Calu3 (cell line): ENCODE results near the gene SEC31B. TPM values are rescaled to one million over a fixed set of nuclear protein-coding genes. Genes with fewer than 3 reads are reported as not detected.

Source experiments
- BruUV-seq: library from RNA; stranded (reverse); fragments of 400-500 nt; replicated peaks from 2 replicates; lab custom pipeline; 2021; lab: Mats Ljungman, UMichigan
- CTCF ChIA-PET: fragments of 300-600 bp; sonication (Branson Sonifier 250); formaldehyde crosslinking; loops from one replicate; lab custom pipeline; 2022; ENCODE audit warnings: antibody characterized with exemption; lab: Charles Lee
- DNase-seq: peaks from one replicate; pipeline ENCODE4 v3.0.0; 2022
- H3K27ac Mint-ChIP-seq: one replicate; pipeline ENCODE4 v1.8.0; 2022; ENCODE audit warnings: mixed read lengths; ENCODE audit not compliant: unreplicated experiment
- H3K27me3 Mint-ChIP-seq: one replicate; pipeline ENCODE4 v1.8.0; 2022; ENCODE audit warnings: mixed read lengths; ENCODE audit not compliant: unreplicated experiment
- H3K36me3 Mint-ChIP-seq: one replicate; pipeline ENCODE4 v1.8.0; 2022; ENCODE audit warnings: mild to moderate bottlenecking, moderate library complexity, mixed read lengths; ENCODE audit not compliant: insufficient read depth, unreplicated experiment
- H3K4me1 Mint-ChIP-seq: one replicate; pipeline ENCODE4 v1.8.0; 2022; ENCODE audit warnings: mild to moderate bottlenecking, low read depth, mixed read lengths; ENCODE audit not compliant: unreplicated experiment
- H3K4me3 Mint-ChIP-seq: one replicate; pipeline ENCODE4 v1.8.0; 2022; ENCODE audit warnings: mild to moderate bottlenecking, low read depth, moderate library complexity, mixed read lengths; ENCODE audit not compliant: unreplicated experiment
- H3K9me3 Mint-ChIP-seq: one replicate; pipeline ENCODE4 v1.8.0; 2022; ENCODE audit warnings: low read depth, mixed read lengths; ENCODE audit not compliant: unreplicated experiment
- intact Hi-C: fragments of 100-400 bp; cut with micrococcal nuclease; formaldehyde crosslinking; loops from one replicate; pipeline ENCODE4 v1.10.0; 2022; ENCODE audit not compliant: unreplicated experiment
- total RNA-seq: library from RNA; stranded (reverse); gene quantifications from 2 replicates; pipeline ENCODE4 v1.2.3, GENCODE V29; 2022
- TF ChIP-seq, protein P1 (sequence below): fragments of 200-600 bp; IDR thresholded peaks from one replicate; pipeline ENCODE4 v1.8.0; 2022; ENCODE audit warnings: antibody characterized with exemption; ENCODE audit not compliant: unreplicated experiment

Gene SEC31B
- total RNA-seq, 1 experiment from 2014 or later: 6.5 TPM

GRCh38 chr10:100560248-100560647, 40.6 kb upstream of the SEC31B start:
- Mint-ChIP-seq H3K9me3 (no peaks in the 10 kb centered on the region), H3K27me3 (no peaks in the 10 kb centered on the region), H3K36me3 (peaks cover 17% of the 10 kb centered on the region), H3K27ac (no peak overlapping the region), H3K4me1 (no peaks in the 10 kb centered on the region), H3K4me3 (no peak overlapping the region)
- TF ChIP-seq, protein P1, sequence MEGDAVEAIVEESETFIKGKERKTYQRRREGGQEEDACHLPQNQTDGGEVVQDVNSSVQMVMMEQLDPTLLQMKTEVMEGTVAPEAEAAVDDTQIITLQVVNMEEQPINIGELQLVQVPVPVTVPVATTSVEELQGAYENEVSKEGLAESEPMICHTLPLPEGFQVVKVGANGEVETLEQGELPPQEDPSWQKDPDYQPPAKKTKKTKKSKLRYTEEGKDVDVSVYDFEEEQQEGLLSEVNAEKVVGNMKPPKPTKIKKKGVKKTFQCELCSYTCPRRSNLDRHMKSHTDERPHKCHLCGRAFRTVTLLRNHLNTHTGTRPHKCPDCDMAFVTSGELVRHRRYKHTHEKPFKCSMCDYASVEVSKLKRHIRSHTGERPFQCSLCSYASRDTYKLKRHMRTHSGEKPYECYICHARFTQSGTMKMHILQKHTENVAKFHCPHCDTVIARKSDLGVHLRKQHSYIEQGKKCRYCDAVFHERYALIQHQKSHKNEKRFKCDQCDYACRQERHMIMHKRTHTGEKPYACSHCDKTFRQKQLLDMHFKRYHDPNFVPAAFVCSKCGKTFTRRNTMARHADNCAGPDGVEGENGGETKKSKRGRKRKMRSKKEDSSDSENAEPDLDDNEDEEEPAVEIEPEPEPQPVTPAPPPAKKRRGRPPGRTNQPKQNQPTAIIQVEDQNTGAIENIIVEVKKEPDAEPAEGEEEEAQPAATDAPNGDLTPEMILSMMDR: no peak
- no TSS peak for BruUV-seq
- CTCF ChIA-PET: no interaction called here
- intact Hi-C loops: no loop called here
- no peak for DNase-seq

DNA sequence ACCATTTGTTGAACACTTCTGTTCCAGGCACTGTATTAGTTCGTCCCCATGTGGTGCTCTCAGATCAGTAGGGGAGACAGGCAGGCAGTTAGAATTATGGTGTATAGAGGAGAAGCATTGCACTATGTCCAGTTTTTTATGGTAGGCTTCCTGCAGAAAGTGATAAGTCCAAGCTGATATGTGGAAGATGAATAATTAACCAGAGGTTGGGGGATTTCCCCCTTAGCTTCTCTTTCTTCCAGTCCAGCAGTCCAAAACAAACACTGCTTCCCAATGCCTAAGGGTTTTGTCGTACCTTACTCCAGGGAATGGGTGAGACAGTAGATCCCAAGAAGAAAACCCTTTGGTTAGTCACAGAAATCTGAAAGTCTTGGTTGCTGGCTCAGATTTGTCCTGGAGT, 35.2 kb upstream of the SEC31B start:
- no peak for DNase-seq
- CTCF ChIA-PET: interaction anchor here (0.8 to 0.9 kb wide), 2 partner anchors 19 to 368 kb away, joined by 3 to 4 read pairs; partner anchors contain the start of gene HIF1AN
- H3K4me3 Mint-ChIP-seq: no peak overlapping the region
- no peaks in the 10 kb centered on the region for H3K9me3 Mint-ChIP-seq
- TF ChIP-seq, protein P1: no peak
- H3K27me3 Mint-ChIP-seq: no peaks in the 10 kb centered on the region
- no peaks in the 10 kb centered on the region for H3K4me1 Mint-ChIP-seq
- peaks cover 10% of the 10 kb centered on the region for H3K36me3 Mint-ChIP-seq
- no TSS peak for BruUV-seq
- intact Hi-C loops: no loop called here
- H3K27ac Mint-ChIP-seq: no peak overlapping the region

- Mint-ChIP-seq H3K9me3 (no peaks in the 10 kb centered on the region), H3K27me3 (no peaks in the 10 kb centered on the region), H3K4me1 (no peaks in the 10 kb centered on the region), H3K27ac (no peak overlapping the region), H3K4me3 (no peak overlapping the region), H3K36me3 (peaks cover 15% of the 10 kb centered on the region)
- no peak for DNase-seq
- CTCF ChIA-PET: no interaction called here
- BruUV-seq: no TSS peak
- TF ChIP-seq, protein P1: no peak
- intact Hi-C loops: no loop called here
These were observed 34.3 kb upstream of the SEC31B start for GRCh38 chr10:100553929-100554328.

DNA sequence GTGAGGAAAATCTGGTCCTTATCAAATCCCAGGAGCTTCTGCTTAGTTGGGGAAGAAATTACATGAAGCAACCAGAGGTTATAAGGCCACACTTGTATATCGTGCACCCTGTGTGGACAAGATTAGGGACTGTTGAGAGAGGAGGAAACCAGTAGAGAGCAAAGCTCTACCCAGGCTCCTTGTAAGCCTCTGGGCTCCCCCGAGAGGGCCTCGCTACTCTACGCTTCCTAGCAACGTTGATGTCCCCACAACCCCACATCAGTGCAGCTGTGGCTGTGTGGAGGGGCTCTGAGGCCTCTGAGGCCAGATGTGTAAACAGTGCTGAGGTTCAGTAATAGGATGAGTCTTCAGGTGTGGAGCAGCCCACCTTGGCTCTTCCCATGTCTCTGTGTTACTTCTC, 32.1 kb upstream of the SEC31B start:
- no peaks in the 10 kb centered on the region for H3K27me3 Mint-ChIP-seq
- no peak overlapping the region for H3K4me3 Mint-ChIP-seq
- no TSS peak for BruUV-seq
- peaks cover 5% of the 10 kb centered on the region for H3K36me3 Mint-ChIP-seq
- TF ChIP-seq, protein P1: no peak
- CTCF ChIA-PET: no interaction called here
- no peaks in the 10 kb centered on the region for H3K9me3 Mint-ChIP-seq
- no peaks in the 10 kb centered on the region for H3K4me1 Mint-ChIP-seq
- intact Hi-C loops: no loop called here
- no peak for DNase-seq
- H3K27ac Mint-ChIP-seq: no peak overlapping the region
